Ectodermal cell (in vitro differentiated cells): Measurements from ENCODE around the gene ROR2.

Experiments
- H3K27ac ChIP-seq: 2 replicates; pipeline ENCODE4 v1.7.0; 2013; ENCODE audit warnings: mild to moderate bottlenecking, low read depth, low read length; ENCODE audit not compliant: insufficient read depth, poor library complexity, severe bottlenecking
- H3K27me3 ChIP-seq: 2 replicates; pipeline ENCODE4 v1.7.0; 2013; ENCODE audit warnings: mild to moderate bottlenecking, low read length; ENCODE audit not compliant: insufficient read depth, control insufficient read depth, poor library complexity, severe bottlenecking
- H3K36me3 ChIP-seq: one replicate; pipeline ENCODE4 v1.7.0; 2013; ENCODE audit warnings: low read length; ENCODE audit not compliant: control insufficient read depth, insufficient read depth
- H3K4me1 ChIP-seq: one replicate; pipeline ENCODE4 v1.7.0; 2013; ENCODE audit warnings: low read length; ENCODE audit not compliant: control insufficient read depth, insufficient read depth
- H3K4me3 ChIP-seq: 2 replicates; pipeline ENCODE4 v1.7.0; 2013; ENCODE audit warnings: low read depth, low read length, control low read depth; ENCODE audit not compliant: insufficient read depth
- H3K9me3 ChIP-seq: 2 replicates; pipeline ENCODE4 v1.7.0; 2013; ENCODE audit warnings: mild to moderate bottlenecking, low read length, moderate library complexity; ENCODE audit not compliant: control insufficient read depth
- WGBS, 2 experiments: methylation state at CpG; one replicate each; pipeline ENCODE4 v1.1.7; 2013; ENCODE audit warnings: missing lambda C conversion rate in 2 of 2; 5-methylcytosine and 5-hydroxymethylcytosine counted together

The ROR2 gene

DNA sequence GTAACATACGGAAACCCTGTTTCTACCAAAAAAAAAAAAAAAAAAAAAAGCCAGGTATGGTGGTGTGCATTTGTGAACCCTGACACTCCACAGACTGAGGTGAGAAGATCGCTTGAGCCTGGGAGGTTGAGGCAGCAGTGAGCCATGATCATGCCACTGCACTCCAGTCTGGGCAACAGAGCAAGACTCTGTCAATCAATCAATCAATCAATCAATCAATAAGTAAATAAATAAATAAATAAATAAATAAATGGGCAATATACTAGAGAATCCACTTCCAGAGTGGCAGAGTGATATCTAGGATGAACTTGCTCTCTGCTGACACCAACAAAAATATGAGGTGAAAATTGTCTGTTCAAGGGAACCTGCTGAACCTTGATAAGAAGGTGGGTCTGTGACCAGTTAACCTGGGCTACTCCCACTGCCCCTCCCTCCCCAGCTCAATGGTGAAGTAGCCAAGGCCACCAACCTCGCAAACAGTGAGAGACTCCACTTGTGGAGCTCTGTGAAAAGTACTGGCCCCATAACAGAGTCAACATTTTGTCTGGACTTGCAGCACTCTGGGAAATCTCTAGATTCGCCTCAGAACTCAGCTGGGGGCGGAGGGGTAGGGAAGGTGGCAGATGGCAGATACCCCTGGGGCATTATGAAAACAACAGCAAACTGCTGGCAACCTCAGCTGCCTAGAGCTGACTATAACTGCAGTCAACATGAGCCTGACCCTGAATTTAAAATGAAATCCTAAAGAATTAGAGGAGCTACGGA lies 163.7 kb downstream of the ROR2 start:
- H3K27ac ChIP-seq: no peak overlapping the region
- H3K4me1 ChIP-seq: peaks cover 8% of the 10 kb centered on the region
- peaks cover 4% of the 10 kb centered on the region for H3K36me3 ChIP-seq
- 89 to 92% methylated on average over 6 of the region's 6 CpGs for WGBS, 2 experiments
- H3K9me3 ChIP-seq: peaks cover 3% of the 10 kb centered on the region
- no peak overlapping the region for H3K4me3 ChIP-seq
- no peaks in the 10 kb centered on the region for H3K27me3 ChIP-seq

DNA sequence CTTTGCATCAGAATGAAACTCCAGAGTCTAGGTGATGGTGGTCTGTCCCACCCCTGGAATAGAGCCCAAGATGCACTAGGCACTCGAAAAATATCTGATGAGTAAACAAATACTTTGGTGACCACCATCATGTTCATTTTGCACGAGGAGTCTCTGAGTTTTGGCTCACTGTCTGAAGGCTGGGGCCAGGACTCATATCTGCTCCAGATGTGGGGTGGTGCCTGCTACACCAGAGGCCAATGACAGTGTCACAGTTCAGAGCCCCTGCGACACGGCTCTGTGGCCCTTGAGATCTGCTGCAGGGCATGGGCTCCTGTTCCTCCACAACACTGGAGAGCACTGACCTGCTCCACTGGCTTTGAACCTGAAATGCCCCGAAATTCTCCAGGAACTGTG lies 164.6 kb downstream of the ROR2 start:
- Histone ChIP-seq H3K27ac (no peak overlapping the region), H3K27me3 (no peaks in the 10 kb centered on the region), H3K36me3 (peaks cover 4% of the 10 kb centered on the region), H3K4me3 (no peak overlapping the region), H3K4me1 (peaks cover 8% of the 10 kb centered on the region), H3K9me3 (peaks cover 3% of the 10 kb centered on the region)
- WGBS, 2 experiments: 96% methylated on average over 5 of the region's 5 CpGs

DNA sequence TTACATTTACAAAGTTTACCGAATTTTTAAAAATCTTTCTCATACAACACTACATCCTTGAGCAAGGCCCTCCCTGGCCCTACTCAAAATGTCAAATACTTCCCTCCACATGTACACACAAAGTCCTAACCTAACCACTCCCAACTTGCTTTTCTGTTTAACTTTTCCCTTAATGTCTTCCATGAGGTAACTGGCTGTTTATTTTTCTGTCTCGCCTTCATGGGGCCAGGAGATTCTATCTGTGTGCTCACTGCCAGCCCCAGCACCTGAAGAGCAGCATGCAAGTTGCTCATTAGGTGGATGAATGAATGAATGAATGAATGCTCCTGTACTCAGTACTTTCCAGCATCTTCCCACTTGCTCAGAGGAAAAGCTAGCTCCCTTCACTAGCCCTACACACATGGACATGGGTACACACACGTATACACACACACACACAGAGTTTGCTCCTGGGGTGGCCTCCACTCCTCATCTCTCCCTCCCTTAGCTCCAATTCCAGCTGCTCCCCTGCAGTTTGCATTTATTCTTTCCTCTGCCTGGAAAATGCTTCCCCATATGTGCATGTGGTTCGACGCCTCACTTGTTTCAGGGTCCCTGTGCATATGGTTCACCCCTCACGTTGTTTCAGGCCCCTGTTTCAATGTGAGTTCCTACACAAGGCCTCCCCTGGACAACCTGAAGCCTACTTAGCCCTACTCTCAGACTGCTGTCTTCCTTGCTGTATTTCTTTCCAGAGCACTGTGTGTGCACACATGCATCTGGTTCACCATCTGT lies 165.2 kb downstream of the ROR2 start:
- no peaks in the 10 kb centered on the region for H3K27me3 ChIP-seq
- no peak overlapping the region for H3K27ac ChIP-seq
- H3K4me1 ChIP-seq: peaks cover 8% of the 10 kb centered on the region
- 93 to 95% methylated on average over 6 of the region's 6 CpGs for WGBS, 2 experiments
- no peak overlapping the region for H3K4me3 ChIP-seq
- peaks cover 3% of the 10 kb centered on the region for H3K9me3 ChIP-seq
- H3K36me3 ChIP-seq: peaks cover 4% of the 10 kb centered on the region

DNA sequence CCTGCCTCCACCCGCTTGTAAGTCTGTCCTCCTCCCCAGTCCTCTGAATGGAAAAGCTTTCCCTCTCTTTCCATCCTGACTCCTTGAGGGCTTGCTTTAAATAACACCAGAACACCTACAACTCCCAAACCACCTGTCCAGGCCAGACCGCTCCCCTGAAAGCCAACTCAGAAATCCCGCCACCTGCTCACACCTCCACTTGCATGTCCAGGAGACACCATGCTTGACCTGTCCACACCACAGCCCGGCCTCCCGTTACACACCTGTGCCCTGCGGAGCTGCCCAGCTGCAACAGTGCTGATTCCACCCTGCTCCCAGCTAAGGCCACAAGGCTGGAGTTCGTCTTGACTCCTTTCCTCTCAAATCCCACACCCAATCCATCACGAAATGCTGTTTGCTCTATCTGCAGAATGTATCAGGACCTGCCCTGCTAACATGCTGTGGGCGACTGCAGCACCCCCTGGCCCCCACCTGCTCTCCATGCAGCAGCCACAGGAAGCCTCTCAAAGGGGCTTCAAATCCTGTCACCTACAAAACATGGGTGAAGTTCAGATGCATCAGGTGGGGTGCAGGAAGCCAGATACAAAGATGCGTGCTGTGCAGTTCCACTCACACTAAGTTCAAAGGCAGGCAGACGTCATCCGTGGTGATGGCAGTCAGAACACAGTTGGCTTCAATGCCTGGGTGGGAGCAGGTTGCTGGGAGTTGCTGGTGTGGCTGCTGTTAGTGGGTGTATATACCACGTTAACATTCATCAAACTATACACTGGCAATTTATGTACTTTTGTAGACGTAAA lies 166.0 kb downstream of the ROR2 start:
- no peaks in the 10 kb centered on the region for H3K27me3 ChIP-seq
- no peak overlapping the region for H3K27ac ChIP-seq

DNA sequence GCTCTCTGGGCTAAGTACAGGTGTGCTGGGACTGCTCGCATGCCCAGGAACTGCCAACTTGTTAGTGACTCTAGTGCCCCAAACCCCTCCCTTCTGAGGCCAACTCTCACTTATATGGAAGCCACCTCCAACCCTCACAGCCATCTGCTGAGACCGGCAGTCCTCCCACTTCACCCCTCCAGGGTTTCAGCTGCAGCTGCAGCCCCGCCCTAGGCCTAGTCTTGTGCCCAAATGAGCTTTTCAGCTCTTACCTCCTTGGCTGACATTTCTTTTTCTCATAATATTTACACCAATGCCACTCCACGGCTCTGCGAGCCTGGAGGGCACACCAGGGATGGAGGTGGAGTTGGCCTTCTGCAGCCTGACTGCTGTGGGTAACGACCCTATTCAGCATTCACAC lies 166.6 kb downstream of the ROR2 start:
- no peaks in the 10 kb centered on the region for H3K9me3 ChIP-seq
- peaks cover 8% of the 10 kb centered on the region for H3K4me1 ChIP-seq
- H3K27me3 ChIP-seq: no peaks in the 10 kb centered on the region
- 91 to 92% methylated on average over 6 of the region's 6 CpGs for whole genome bisulfite sequencing, 2 experiments
- H3K36me3 ChIP-seq: peaks cover 4% of the 10 kb centered on the region
- no peak overlapping the region for H3K4me3 ChIP-seq
- no peak overlapping the region for H3K27ac ChIP-seq

More for the DNA sequence above, 166.0 kb downstream of the ROR2 start:
- Histone ChIP-seq H3K4me1 (peaks cover 8% of the 10 kb centered on the region), H3K4me3 (no peak overlapping the region), H3K9me3 (peaks cover 3% of the 10 kb centered on the region), H3K36me3 (peaks cover 4% of the 10 kb centered on the region)
- 95% methylated on average over 14 of the region's 14 CpGs for WGBS, 2 experiments

DNA sequence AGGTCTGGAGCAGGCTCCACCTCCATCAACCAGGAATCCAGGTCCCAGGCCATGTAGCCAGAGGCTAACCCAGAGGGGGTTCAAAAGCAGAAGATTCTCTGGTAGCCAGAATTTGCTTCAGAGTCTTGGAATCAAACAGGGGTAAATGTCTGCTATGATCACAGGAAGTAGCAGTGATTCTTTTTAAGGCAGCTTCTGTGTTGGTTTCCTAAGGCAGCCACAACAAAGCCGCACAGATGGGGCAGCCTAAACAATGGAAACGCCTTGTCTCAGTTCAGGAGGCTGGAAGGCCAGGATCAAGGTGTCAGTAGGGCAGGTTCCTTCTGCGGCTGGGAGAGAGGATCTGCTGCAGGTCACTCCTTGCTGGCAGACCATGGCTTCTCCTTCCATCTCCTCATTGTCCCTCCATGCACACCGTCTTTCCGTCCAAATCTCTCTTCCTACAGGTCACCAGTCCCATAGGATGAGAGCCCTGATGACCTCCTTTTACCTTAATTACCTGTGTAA lies 167.3 kb downstream of the ROR2 start:
- Histone ChIP-seq H3K4me1 (peaks cover 8% of the 10 kb centered on the region), H3K27ac (no peak overlapping the region), H3K4me3 (no peak overlapping the region), H3K27me3 (no peaks in the 10 kb centered on the region), H3K9me3 (no peaks in the 10 kb centered on the region), H3K36me3 (peaks cover 4% of the 10 kb centered on the region)
- WGBS, 2 experiments: 95 to 96% methylated on average over 5 of the region's 5 CpGs

DNA sequence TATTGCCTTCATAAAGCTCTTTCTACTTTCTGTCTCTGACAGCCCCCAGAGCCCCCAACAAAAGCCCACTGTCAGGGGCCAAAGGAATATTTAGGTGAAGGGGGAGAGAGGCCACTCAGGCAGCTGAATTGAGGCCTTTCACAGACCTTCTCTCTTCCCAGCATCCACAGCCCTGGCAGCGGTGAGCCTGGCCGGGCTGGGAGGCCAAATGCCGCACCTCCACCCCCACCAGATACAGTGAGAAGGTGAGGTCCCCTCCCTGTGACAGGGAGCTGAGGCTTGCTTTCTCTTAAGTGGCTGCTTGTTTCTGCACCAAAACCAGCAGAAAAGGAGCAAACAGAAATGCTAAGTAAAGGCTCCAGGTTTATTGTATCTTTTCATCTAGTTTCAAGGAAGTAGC lies 168.1 kb downstream of the ROR2 start:
- Histone ChIP-seq H3K27ac (no peak overlapping the region), H3K4me1 (peaks cover 8% of the 10 kb centered on the region), H3K4me3 (no peak overlapping the region), H3K36me3 (peaks cover 4% of the 10 kb centered on the region), H3K9me3 (no peaks in the 10 kb centered on the region), H3K27me3 (no peaks in the 10 kb centered on the region)
- WGBS, 2 experiments: 43 to 54% methylated on average over 3 of the region's 3 CpGs

DNA sequence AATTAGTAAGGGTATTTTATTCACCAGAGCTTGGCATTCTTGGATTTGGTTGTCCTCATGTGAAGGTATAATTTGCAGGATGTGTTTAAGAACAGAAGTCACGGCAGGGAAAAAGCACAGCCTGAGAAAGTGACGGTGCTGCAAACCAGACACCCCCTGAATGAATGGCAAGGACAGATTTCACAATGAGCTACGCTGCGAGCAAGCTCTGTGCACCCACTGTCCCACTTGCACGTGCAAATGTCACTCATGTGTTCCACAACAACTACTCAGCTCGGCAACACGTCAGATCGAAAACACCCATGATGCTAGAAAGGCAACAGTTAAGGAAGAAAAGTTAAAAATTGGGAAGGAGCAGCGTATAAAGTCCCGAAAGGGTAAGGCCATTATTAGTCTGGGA lies 168.9 kb downstream of the ROR2 start:
- no peak overlapping the region for H3K4me3 ChIP-seq
- WGBS, 2 experiments: 92 to 93% methylated on average over 10 of the region's 10 CpGs
- H3K27ac ChIP-seq: no peak overlapping the region
- peaks cover 11% of the 10 kb centered on the region for H3K4me1 ChIP-seq
- H3K9me3 ChIP-seq: no peaks in the 10 kb centered on the region
- peaks cover 4% of the 10 kb centered on the region for H3K36me3 ChIP-seq
- H3K27me3 ChIP-seq: no peaks in the 10 kb centered on the region

DNA sequence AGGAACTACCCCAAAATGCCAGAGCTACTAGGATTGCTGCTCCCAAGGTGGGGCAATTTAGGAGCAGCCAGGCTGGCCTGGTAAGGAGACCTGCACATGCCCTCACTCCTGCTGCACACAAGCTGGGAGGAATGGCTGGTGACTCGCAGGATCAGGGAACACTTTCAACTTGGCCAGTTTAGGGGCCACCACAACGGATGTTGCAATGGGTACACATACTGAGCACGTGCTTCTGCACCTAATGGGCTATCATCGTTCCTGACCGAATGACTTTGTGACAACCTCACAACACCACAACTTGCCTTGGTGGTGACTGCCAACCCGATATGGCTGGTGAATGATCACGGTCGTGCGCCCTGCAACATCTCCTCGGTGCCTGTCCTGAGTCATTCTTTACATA lies 172.0 kb downstream of the ROR2 start:
- 94 to 96% methylated on average over 10 of the region's 10 CpGs for WGBS, 2 experiments
- Histone ChIP-seq H3K4me1 (peaks cover 22% of the 10 kb centered on the region), H3K27ac (no peak overlapping the region), H3K27me3 (no peaks in the 10 kb centered on the region), H3K36me3 (peaks cover 4% of the 10 kb centered on the region), H3K4me3 (no peak overlapping the region), H3K9me3 (no peaks in the 10 kb centered on the region)
